Keratinocyte (primary cell): ENCODE data around the gene FNDC3A.

Experiments
- EZH2 ChIP-seq: IDR thresholded peaks from one replicate; pipeline ENCODE4 v1.6.1; 2012; ENCODE audit warnings: inconsistent platforms, mild to moderate bottlenecking, low read length, moderate library complexity
- TF ChIP-seq, protein P1 (sequence below), 3 experiments: IDR thresholded peaks in 1 of 3; conservative IDR thresholded peaks in 1 of 3; optimal IDR thresholded peaks in 1 of 3; 2 replicates in 2 of 3; 3 replicates in 1 of 3; pipeline versions ENCODE3 to v1.5.1; 2011; ENCODE audit warnings: low read length in 3 of 3, mild to moderate bottlenecking in 3 of 3, moderate library complexity in 2 of 3, control low read depth in 1 of 3, inconsistent platforms in 1 of 3; ENCODE audit not compliant: insufficient read depth in 2 of 3; ENCODE audit errors: extremely low read depth in 1 of 3

DNA sequence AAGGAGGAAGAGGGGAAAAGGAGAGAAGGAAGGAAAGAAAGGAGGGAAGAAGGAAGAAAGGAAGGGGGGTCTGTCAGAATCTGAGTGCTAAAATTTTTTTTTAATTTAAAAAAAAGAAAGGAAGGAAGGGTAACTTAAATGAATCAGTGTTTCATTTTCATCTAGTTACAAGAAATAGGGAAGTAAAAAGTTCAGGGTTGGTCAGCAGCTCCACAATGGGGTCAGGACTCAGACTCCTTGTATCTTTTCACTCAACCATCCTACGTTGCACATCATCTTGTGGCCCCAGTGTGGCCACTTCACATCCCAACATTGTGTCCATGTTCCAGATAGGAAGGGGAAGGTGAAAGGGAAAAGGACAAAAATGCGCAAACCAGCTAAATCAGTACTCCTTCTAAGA lies 14.3 kb upstream of the FNDC3A start:
- TF ChIP-seq, protein P1, sequence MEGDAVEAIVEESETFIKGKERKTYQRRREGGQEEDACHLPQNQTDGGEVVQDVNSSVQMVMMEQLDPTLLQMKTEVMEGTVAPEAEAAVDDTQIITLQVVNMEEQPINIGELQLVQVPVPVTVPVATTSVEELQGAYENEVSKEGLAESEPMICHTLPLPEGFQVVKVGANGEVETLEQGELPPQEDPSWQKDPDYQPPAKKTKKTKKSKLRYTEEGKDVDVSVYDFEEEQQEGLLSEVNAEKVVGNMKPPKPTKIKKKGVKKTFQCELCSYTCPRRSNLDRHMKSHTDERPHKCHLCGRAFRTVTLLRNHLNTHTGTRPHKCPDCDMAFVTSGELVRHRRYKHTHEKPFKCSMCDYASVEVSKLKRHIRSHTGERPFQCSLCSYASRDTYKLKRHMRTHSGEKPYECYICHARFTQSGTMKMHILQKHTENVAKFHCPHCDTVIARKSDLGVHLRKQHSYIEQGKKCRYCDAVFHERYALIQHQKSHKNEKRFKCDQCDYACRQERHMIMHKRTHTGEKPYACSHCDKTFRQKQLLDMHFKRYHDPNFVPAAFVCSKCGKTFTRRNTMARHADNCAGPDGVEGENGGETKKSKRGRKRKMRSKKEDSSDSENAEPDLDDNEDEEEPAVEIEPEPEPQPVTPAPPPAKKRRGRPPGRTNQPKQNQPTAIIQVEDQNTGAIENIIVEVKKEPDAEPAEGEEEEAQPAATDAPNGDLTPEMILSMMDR (optimal IDR thresholded peaks at IDR 0.05 in 1 of 3, IDR thresholded peaks at IDR 0.05 in 1 of 3, conservative IDR thresholded peaks at IDR 0.05 in 1 of 3; ENCODE audit: extremely low read depth in 1 of 3, insufficient read depth in 2 of 3, low read length in 3 of 3), result no peak
- TF ChIP-seq EZH2, result no peak
